Erythroblast (primary cell): ENCODE measurements around the gene DDN.

ENCODE experiments used
- GATA1 ChIP-seq: IDR thresholded peaks from 2 replicates; pipeline ENCODE4 v1.6.1; 2011; ENCODE audit warnings: low read depth, mild to moderate bottlenecking, control low read depth, low read length, moderate library complexity
- POLR2A ChIP-seq: IDR thresholded peaks from 2 replicates; pipeline ENCODE4 v1.6.1; 2011; ENCODE audit warnings: mild to moderate bottlenecking, low read length

DNA sequence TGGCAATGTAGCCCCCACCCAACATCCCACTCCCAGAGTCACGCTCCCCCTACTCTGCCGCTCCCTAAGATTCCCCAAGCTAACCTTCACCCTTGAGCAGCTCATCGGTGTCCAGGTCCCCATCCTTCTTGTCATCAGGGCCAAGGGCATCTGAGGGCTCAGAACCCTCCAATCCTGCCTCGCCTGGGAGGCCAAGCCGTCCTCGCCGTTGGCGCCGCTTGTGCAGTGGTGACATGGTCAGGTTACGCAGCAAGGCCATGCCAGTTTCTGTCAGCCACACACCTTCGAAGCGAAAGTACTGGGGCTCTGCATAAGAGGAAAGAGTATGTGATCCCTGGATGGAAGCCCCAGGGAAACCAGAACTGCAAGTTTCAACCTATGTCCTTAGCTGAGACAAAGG, 45.5 kb upstream of the DDN start:
- TF ChIP-seq POLR2A: no peak
- TF ChIP-seq GATA1: no peak
